ENCODE results near the gene SCNN1A.

Gene SCNN1A

DNA sequence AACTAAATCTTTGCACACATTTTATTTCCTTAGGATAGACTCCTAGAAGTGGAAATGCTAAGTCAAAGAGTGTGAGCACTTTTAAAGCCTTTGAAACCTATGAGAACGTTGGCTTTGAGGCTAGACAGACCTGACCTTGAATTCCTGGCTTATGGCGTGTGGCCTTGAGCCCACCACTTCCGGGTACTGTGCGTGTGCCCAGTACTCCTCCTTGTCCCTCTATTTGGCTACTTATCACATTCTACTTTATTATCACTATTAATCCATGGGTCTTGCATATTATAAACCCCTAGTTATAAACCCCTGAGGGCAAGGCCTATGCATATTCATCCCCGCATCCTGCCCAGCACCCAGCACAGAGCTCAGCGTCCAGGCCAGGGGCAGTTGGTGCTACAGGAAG lies 43.4 kb upstream of the SCNN1A start:
- TF ChIP-seq, protein P1, sequence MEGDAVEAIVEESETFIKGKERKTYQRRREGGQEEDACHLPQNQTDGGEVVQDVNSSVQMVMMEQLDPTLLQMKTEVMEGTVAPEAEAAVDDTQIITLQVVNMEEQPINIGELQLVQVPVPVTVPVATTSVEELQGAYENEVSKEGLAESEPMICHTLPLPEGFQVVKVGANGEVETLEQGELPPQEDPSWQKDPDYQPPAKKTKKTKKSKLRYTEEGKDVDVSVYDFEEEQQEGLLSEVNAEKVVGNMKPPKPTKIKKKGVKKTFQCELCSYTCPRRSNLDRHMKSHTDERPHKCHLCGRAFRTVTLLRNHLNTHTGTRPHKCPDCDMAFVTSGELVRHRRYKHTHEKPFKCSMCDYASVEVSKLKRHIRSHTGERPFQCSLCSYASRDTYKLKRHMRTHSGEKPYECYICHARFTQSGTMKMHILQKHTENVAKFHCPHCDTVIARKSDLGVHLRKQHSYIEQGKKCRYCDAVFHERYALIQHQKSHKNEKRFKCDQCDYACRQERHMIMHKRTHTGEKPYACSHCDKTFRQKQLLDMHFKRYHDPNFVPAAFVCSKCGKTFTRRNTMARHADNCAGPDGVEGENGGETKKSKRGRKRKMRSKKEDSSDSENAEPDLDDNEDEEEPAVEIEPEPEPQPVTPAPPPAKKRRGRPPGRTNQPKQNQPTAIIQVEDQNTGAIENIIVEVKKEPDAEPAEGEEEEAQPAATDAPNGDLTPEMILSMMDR (IDR thresholded peaks at IDR 0.05; ENCODE audit: insufficient read depth, low read length, missing control alignments), result no peak
- ChIA-PET CTCF (interaction anchor here (2.2 kb wide), 1 partner anchor 47 kb away, joined by 5 read pairs; no protein-coding TSS in a partner anchor), POLR2A (no interaction called here)
- no peak for DNase-seq (ENCODE audit: low read depth, low spot score)
- no peak overlapping the region for H3K4me3 ChIP-seq (ENCODE audit: low read depth, low read length)

DNA sequence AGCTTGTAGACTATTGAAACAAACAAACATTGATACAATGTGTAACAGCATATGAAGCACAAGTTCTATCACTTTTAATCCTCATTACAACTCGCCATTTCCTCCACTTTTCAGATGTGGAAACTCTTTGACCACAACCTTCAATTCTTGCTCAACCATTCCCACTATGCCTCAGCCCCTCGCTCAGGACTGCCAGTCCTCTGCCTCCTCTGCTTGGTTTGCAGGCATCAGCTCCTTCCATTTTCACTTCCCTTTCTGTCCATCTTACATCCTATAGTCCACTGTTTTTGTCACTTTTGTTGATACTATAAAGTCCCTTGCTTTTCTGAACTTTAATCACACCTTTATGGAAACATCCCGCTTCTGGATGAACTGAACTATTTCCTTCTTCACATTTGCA lies 41.2 kb upstream of the SCNN1A start:
- H3K4me3 ChIP-seq (ENCODE audit: low read depth, low read length), result no peak overlapping the region
- ChIA-PET POLR2A (no interaction called here), CTCF (no interaction called here)
- TF ChIP-seq, protein P1 (IDR thresholded peaks at IDR 0.05; ENCODE audit: insufficient read depth, low read length, missing control alignments), result no peak
- DNase-seq (ENCODE audit: low read depth, low spot score), result no peak

DNA sequence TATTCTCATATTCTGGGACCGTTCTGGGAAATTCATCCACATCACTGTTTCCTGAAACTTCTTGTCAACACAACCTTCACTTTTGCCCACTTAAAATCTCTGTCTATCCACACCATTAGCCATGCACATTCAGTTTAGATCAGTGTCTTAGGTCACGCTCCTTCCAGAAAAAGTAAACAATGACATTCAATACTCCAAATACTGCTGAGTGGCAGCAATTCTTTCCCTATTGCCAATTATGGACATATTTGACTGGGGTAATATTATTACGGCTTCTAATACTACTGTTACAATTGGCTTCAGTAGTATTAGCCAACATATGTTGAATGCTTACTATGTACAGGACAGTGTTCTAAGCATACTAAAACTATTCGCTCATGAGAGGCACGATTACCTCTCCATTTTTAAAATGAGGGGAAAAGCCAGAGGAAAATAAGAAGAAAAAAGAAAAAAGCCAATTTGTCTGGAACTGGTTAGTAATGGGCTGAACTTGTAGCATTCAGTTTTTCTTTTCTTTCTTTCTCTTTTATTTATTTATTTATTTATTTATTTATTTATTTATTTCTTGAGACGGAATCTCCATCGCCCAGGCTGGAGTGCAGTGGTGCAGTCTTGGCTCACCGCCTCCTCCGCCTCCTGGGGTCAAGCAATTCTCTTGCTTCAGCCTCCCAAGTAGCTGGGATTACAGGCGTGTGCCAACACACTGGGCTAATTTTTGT lies 32.0 kb upstream of the SCNN1A start:
- POLR2A ChIA-PET, result no interaction called here
- DNase-seq (ENCODE audit: low read depth, low spot score), result no peak
- TF ChIP-seq, protein P1 (IDR thresholded peaks at IDR 0.05; ENCODE audit: insufficient read depth, low read length, missing control alignments), result no peak
- CTCF ChIA-PET, result interaction anchor here (2.5 kb wide), 1 partner anchor 17 kb away, joined by 9 read pairs; no protein-coding TSS in a partner anchor
- no peak overlapping the region for H3K4me3 ChIP-seq (ENCODE audit: low read depth, low read length)

DNA sequence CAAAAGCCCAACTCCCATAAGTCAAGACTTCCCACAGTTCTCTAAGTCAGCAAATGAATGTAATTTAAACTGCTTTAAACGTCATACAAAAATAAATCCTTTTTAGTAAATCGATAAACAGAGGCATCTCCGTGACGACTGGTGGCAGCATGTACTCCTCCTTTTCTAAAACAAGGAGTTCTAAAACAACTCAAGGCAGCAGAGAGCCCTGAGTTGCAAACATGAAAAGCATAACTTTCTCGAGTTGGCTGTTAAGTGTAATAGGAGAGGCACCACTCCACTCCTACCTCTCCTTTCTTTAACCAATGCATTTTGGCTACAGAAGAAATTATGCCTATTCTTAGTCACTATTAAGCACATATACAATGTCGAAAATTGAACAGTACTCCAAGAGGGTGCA lies 30.6 kb upstream of the SCNN1A start:
- H3K4me3 ChIP-seq (ENCODE audit: low read depth, low read length), result no peak overlapping the region
- CTCF ChIA-PET, result no interaction called here
- POLR2A ChIA-PET, result no interaction called here
- no peak for DNase-seq (ENCODE audit: low read depth, low spot score)
- TF ChIP-seq, protein P1 (IDR thresholded peaks at IDR 0.05; ENCODE audit: insufficient read depth, low read length, missing control alignments), result no peak

DNA sequence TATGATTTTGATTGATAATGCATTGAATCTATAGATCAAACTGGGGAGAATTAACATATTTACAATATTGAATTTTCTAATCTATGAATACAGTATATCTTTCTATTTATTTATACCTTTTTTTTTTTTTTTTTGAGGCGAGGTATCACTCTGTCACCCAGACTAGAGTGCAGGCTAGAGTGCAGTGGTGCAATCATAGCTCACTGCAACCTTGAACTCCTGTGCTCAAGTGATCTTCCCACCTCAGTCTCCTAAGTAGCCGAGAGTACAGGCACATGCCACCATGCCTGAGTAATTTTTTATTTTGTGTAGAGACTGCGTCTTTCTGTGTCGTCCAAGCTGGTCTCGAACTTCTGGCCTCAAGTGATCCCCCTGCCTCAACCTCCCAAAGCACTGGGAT lies 29.0 kb upstream of the SCNN1A start:
- CTCF ChIA-PET, result no interaction called here
- POLR2A ChIA-PET, result no interaction called here
- DNase-seq (ENCODE audit: low read depth, low spot score), result no peak
- no peak overlapping the region for H3K4me3 ChIP-seq (ENCODE audit: low read depth, low read length)
- TF ChIP-seq, protein P1 (IDR thresholded peaks at IDR 0.05; ENCODE audit: insufficient read depth, low read length, missing control alignments), result no peak

DNA sequence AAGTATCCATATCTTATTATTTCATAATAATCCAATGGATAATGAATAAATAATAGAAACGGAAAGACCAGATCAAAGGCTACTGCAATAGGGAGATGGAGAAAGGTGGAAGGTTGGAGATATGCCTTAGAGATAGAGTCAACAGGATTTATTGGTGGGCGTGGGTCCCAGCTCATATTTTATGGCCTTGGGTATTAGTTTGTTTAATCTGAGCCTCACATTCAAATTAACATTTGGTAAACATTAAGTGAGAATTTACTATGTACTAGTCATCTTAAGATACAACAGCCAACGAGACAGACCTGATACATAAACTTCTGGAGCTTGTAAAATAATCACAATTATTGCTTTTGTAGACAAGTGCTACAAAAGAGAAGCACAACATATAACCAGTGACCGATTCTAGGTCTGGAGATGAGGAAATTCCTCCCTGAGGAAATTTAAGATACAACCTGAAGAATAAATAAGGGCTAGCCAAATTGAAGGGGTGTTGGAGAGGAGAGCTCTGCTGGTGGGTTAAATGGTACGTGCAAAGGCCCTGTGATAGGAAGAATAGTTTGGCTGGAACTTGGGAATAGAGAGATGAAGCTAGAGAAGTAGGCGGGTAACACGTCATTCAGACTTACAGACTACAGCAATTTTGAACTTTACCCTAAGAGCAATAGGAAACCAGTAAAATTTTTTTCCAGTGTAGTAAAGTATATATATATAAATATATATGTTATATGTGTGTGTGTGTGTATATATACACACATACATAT lies 24.7 kb upstream of the SCNN1A start:
- ChIA-PET CTCF (interaction anchor here (0.8 to 1.2 kb wide), 3 partner anchors 15 to 66 kb away, joined by 3 to 4 read pairs (median 3); no protein-coding TSS in a partner anchor), POLR2A (no interaction called here)
- no peak overlapping the region for H3K4me3 ChIP-seq (ENCODE audit: low read depth, low read length)
- TF ChIP-seq, protein P1 (IDR thresholded peaks at IDR 0.05; ENCODE audit: insufficient read depth, low read length, missing control alignments), result no peak
- DNase-seq (ENCODE audit: low read depth, low spot score), result no peak
